Measurements from ENCODE around the gene RAP1GAP2. TPM values are rescaled to one million over a fixed set of nuclear protein-coding genes. Genes with fewer than 3 reads are reported as not detected.

The RAP1GAP2 gene
- total RNA-seq, 1 donor: 29.3 TPM

DNA sequence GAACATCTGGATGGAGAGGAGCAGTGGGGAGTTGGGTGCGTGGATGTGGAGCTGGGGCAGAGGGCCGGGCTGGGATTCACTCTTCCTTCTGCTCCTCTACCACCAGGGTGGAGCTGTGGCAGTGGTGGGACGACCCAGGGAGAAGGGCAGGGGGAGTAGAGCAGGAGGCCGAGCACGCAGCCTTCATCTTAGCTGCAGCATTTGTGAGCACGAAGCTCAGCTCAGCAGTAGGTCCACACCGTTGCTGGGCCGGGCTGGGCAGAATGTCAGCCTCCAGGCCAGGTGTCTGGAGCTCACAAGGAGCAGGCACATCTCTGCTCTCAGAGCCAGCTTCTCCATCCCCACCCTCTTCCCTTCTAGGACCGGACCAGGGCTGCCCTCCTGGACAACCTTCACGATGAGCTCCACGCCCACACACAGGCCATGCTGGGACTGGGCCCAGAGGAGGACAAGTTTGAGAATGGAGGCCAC lies 211.4 kb downstream of the RAP1GAP2 start:
- Histone ChIP-seq H3K9me3 (ENCODE audit: low read depth, low read length) (no peaks in the 10 kb centered on the region), H3K27me3 (ENCODE audit: insufficient read depth, low read length) (no peaks in the 10 kb centered on the region), H3K4me1 (ENCODE audit: insufficient read depth, low read length) (peaks cover 27% of the 10 kb centered on the region), H3K4me3 (ENCODE audit: low read length) (no peak overlapping the region)

DNA sequence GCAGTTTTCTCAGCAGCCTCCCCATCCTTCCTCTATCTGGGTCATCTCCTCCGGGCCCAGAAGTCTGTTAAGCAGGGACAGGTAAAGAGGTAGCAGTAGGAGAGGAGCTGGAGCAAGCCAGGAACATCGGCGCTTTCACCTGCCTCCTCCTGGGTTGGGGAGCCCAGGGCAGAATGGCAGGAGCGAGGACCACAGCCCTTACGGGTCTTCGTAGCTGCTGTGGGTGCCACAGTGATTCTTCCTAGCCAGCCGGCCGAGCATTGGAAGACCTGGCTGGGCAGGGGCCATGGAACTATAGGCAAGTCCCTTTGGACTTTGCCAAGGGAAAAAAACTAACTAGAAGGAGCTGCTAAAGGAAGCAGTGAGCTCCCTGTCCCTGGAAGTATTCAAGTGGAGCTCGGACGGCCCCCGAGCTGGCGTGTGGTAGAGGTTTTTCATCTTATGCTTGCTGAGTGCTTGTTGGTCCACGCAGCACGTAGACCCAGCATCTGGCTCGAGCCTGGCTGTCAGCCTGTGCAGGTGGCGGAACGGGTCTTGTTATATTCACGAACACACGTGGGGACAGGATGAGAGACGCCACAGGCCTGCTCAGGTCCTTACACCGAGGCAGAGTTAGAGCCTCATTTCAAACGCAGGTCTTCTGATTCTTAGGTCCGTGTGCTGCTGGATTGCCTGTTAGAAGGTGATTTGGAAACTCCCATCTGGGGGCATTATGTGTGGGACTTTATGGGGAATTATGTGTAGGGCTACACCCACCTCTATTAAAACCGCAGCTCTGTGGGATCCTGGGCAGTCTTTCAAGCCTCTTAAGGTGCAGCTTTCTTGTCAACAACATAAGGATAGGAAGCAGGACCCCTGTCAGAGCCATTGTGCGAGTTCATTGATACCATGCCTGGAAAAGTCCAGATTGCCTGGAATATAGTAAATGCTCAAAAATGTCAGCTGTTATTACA lies 212.4 kb downstream of the RAP1GAP2 start:
- no peaks in the 10 kb centered on the region for H3K9me3 ChIP-seq (ENCODE audit: low read depth, low read length)
- no peak overlapping the region for H3K4me3 ChIP-seq (ENCODE audit: low read length)
- no peaks in the 10 kb centered on the region for H3K27me3 ChIP-seq (ENCODE audit: insufficient read depth, low read length)
- H3K4me1 ChIP-seq (ENCODE audit: insufficient read depth, low read length): peaks cover 17% of the 10 kb centered on the region

DNA sequence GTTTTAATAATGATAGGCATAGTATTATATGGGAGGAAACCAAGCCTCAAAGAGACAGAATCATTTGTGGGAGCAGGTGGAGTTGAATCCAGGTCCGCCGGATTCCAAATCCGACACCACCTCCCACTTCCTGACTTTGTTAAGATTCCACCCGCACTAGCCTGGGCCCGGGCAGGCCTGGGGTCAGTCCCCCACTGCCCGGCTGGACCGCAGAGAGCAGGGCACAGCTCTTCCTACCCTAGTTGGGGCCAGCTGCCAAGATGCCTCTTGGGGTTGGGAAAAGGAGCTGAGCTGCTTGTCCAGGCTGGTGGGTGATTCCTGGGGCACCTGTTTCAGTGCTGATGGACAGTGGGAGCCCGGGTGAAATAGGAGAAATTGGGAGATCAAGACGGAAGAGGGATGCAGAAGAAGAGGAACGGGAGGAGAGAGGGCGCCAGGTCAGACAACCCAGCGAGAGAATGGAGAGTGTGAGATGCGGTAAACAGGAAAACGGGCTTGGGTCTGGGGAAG lies 213.2 kb downstream of the RAP1GAP2 start:
- Histone ChIP-seq H3K27me3 (ENCODE audit: insufficient read depth, low read length) (no peaks in the 10 kb centered on the region), H3K4me1 (ENCODE audit: insufficient read depth, low read length) (peaks cover 9% of the 10 kb centered on the region), H3K9me3 (ENCODE audit: low read depth, low read length) (no peaks in the 10 kb centered on the region), H3K4me3 (ENCODE audit: low read length) (no peak overlapping the region)

DNA sequence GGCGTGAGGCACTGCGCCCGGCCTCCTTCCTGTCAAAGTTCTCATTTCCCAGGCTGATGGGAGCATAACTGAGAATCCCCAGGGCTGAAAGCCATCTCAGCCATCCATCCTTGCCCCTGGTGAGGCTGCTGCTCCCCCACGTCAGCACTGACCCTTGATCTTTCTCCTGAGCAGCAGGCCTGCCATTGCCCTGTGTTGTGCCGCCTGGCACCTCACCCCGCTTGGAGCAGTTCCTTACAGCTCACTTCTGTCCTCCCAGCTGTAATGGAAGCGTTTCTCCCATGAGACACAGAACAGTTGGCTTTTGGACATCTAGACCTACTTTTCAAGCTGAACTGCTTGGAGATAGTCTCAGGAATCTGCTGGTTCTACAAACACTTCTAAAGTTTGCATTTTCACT lies 215.7 kb downstream of the RAP1GAP2 start:
- H3K27me3 ChIP-seq (ENCODE audit: insufficient read depth, low read length): no peaks in the 10 kb centered on the region

DNA sequence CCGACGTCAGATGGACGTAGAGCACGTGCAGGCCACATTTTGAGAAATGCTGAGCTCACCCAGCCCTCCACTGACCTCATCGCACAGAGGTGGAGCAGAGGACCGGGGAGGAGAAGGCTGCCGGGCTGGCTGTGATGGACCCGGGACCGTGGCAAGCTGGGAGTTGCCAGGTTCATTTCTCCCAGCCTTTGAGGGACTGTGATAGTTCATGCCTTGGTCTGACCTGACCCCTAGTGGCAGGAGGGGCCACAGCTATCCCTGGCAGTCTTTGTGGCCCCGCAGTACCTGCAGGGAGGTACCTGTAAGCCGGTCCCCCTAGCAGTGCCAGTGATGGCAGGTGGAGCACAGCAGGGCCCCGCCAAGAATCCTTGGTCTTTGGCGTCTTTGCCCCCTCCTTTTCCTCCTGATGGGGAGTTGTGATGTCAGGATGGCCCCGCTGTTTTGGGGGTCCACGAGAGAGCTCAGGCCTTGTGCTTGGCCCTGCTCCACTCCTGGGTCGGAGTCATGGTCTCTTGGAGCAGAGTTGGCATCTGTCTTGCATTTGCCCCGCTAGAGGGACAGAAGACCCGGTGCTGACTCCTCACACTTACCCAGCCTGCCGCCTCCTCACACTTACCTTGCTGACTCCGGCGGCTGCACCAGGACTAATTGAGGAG lies 216.8 kb downstream of the RAP1GAP2 start:
- Histone ChIP-seq H3K4me3 (ENCODE audit: low read length) (no peak overlapping the region), H3K4me1 (ENCODE audit: insufficient read depth, low read length) (no peaks in the 10 kb centered on the region), H3K27me3 (ENCODE audit: insufficient read depth, low read length) (no peaks in the 10 kb centered on the region), H3K9me3 (ENCODE audit: low read depth, low read length) (no peaks in the 10 kb centered on the region)

More for the DNA sequence above, 215.7 kb downstream of the RAP1GAP2 start:
- Histone ChIP-seq H3K4me1 (ENCODE audit: insufficient read depth, low read length) (no peaks in the 10 kb centered on the region), H3K4me3 (ENCODE audit: low read length) (no peak overlapping the region), H3K9me3 (ENCODE audit: low read depth, low read length) (no peaks in the 10 kb centered on the region)

DNA sequence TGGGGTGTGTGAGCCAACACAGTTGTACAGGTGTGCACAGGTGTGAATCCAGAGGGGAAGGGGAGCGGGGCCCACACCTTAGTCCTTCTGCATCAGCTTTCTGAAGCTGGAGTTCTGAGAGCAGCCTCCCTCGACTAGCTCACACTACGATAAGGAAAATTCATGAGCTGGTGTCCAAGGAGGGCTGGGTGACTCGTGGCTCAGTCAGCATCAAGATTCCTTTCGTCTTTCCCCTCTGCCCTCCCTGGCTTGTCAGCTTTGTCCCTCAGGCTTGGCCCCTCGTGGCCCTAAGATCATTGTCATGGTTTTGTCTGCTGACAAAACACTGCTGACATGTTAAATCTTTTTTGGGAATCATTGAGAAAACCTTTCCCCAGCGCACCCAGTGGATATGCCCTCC lies 219.7 kb downstream of the RAP1GAP2 start:
- H3K4me1 ChIP-seq (ENCODE audit: insufficient read depth, low read length): no peaks in the 10 kb centered on the region
- H3K27me3 ChIP-seq (ENCODE audit: insufficient read depth, low read length): no peaks in the 10 kb centered on the region
- no peaks in the 10 kb centered on the region for H3K9me3 ChIP-seq (ENCODE audit: low read depth, low read length)
- H3K4me3 ChIP-seq (ENCODE audit: low read length): no peak overlapping the region

DNA sequence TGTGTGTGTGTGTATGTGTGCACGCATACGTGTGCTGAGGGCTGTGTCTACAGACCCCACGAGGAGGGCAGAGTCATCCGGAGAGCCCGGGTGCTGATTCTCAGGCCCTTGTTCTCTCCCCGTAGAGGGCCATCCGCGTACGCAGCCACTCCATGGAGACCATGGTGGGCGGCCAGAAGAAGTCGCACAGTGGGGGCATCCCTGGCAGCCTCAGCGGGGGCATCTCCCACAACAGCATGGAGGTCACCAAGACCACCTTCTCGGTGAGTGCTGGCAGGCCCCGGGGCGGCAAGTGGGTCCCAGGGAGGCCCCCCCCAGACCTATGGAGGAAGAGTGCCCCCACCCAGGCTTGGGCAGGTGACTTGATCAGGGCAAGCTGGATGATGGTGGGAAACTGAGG lies 221.7 kb downstream of the RAP1GAP2 start:
- no peak overlapping the region for H3K4me3 ChIP-seq (ENCODE audit: low read length)
- peaks cover 10% of the 10 kb centered on the region for H3K9me3 ChIP-seq (ENCODE audit: low read depth, low read length)
- H3K27me3 ChIP-seq (ENCODE audit: insufficient read depth, low read length): no peaks in the 10 kb centered on the region
- H3K4me1 ChIP-seq (ENCODE audit: insufficient read depth, low read length): no peaks in the 10 kb centered on the region

DNA sequence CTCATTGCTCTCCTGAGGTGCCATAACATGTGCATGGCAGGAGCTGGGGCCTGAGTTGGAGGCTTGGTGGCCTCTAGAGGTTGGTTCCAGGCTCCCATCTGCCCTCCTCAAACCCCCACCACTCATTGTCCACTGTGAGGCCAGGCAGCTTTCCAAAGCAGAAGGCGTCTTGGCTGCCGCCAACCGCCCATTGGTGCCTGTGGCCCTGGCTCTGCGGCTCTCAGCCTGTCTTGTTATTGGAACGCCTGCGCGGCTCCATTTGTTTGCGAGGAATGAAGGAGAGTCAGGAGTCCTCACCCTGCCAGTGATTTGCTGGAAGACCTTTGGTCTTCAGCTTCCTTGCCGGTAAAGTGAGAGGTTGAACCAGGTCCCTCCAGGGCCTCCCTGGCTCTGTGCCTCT lies 223.5 kb downstream of the RAP1GAP2 start:
- Histone ChIP-seq H3K27me3 (ENCODE audit: insufficient read depth, low read length) (no peaks in the 10 kb centered on the region), H3K9me3 (ENCODE audit: low read depth, low read length) (peaks cover 13% of the 10 kb centered on the region), H3K4me1 (ENCODE audit: insufficient read depth, low read length) (no peaks in the 10 kb centered on the region), H3K4me3 (ENCODE audit: low read length) (no peak overlapping the region)

DNA sequence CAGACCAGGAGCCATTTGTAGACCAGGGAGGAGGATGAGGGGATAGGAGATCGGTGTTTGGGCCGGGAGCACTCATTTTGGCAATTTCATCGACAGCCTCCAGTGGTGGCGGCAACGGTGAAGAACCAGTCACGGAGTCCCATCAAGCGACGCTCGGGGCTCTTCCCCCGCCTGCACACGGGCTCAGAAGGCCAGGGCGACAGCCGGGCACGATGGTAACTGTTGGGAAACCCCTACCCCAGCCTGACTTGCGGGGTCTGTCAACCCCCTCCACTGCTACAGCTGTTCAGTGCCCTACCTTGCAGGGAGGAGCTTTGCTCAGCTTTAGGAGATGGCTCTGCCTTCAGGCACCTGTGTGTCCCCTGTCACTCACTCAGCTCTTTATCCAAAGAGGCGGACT lies 224.1 kb downstream of the RAP1GAP2 start:
- Histone ChIP-seq H3K4me1 (ENCODE audit: insufficient read depth, low read length) (no peaks in the 10 kb centered on the region), H3K4me3 (ENCODE audit: low read length) (no peak overlapping the region), H3K9me3 (ENCODE audit: low read depth, low read length) (peaks cover 13% of the 10 kb centered on the region), H3K27me3 (ENCODE audit: insufficient read depth, low read length) (no peaks in the 10 kb centered on the region)

DNA sequence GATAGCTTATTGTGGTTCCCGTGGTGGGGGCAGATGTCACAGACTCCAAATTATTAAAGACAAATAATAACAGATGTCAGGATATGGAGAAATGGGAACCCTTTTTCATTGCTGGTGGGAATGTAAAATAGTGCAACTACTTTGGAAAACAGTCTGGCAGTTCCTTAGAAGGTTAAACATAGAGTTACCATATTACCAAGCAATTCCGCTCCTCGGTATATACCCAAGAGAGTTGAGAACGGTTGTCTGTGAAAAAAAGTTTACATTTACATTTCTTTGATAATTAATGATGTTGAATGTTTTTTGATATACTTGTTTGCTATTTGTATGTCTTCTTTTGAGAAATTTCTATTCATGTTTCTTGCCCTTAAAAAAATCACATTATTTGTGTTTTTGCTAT lies 226.0 kb downstream of the RAP1GAP2 start:
- H3K4me1 ChIP-seq (ENCODE audit: insufficient read depth, low read length): no peaks in the 10 kb centered on the region
- peaks cover 13% of the 10 kb centered on the region for H3K9me3 ChIP-seq (ENCODE audit: low read depth, low read length)
- no peak overlapping the region for H3K4me3 ChIP-seq (ENCODE audit: low read length)
- no peaks in the 10 kb centered on the region for H3K27me3 ChIP-seq (ENCODE audit: insufficient read depth, low read length)

DNA sequence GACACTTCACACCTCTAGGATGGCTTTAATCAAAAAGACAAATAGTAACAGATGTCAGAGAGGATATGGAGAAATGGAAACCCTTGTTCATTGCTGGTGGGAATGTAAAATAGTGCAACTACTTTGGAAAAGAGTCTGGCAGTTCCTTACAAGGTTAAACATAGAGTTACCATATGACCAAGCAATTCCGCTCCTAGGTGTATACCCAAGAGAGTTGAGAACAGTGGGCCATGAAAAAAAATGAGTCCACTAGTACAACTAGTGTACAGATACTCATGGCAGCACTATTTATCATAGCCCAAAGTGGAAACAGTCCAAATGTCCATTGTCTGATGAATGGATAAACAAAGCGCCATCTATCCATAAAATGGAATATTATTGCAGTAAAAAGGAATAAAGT lies 228.1 kb downstream of the RAP1GAP2 start:
- Histone ChIP-seq H3K27me3 (ENCODE audit: insufficient read depth, low read length) (no peaks in the 10 kb centered on the region), H3K4me3 (ENCODE audit: low read length) (no peak overlapping the region), H3K4me1 (ENCODE audit: insufficient read depth, low read length) (peaks cover under 1% of the 10 kb centered on the region), H3K9me3 (ENCODE audit: low read depth, low read length) (peaks cover 13% of the 10 kb centered on the region)

DNA sequence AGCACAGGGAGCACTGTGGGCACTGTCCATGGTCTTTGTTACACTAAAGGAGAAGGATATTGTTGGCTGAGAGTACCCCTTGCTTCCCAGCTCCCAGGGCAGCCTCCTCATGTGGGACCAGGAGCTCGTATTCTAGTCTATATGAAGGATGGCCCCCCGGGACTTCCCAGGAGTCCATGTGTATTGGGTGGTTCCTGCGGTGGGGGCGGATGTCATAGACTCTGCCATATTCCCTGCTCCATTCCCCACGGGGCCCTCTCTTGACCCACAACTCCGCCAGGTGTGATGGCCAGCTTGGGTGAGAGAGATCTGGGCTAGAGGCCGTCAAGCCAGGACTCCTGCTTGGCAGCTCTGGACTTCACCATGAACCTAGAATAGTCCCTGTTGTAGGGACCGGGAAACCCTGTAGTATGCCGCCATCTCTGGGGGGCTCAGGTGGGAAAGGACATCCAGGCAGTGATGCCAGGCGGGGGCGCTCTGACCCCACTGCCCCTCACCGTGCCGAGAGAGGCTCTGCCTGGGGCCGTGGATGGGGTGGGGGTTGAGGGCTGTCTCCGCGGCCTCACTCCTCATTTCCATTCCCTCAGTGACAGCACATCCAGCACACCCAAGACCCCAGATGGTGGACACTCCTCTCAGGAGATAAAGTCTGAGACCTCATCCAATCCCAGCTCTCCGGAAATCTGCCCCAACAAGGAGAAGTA lies 229.3 kb downstream of the RAP1GAP2 start:
- no peaks in the 10 kb centered on the region for H3K27me3 ChIP-seq (ENCODE audit: insufficient read depth, low read length)
- peaks cover 9% of the 10 kb centered on the region for H3K4me1 ChIP-seq (ENCODE audit: insufficient read depth, low read length)
- no peak overlapping the region for H3K4me3 ChIP-seq (ENCODE audit: low read length)
- H3K9me3 ChIP-seq (ENCODE audit: low read depth, low read length): peaks cover 13% of the 10 kb centered on the region

DNA sequence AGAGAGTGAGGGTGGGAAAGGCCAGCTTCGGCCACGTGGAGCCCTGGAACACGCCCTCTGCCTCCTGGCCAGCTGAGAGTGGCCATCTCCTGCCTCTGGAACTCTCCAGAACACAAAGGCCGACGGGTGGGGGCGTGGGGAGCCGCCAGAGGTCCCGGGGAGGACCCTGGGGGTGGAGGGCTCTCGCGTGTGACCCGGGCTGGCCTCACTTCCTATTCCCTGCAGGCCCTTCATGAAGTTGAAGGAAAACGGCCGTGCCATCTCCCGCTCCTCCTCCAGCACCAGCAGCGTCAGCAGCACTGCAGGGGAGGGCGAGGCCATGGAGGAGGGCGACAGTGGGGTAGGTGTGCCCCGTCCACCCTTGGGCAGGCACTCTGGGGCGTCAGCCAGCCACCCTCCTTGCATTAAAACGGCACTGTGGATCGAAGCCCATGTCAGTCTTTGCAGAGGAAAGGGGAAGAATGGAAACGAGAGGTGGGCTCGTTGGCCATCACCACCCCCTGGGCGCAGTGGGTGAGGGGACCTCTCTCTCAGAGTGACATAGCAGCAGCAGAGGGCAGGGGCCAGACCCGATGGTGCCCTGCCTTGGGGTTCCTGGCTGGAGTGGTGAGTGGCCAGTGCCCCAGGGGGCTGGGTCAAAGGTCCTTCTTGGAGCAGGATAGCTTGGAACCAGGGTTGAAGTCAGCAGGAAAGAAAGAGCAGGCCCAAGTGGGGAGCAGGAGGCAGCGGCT lies 230.1 kb downstream of the RAP1GAP2 start:
- Histone ChIP-seq H3K4me3 (ENCODE audit: low read length) (no peak overlapping the region), H3K4me1 (ENCODE audit: insufficient read depth, low read length) (peaks cover 11% of the 10 kb centered on the region), H3K9me3 (ENCODE audit: low read depth, low read length) (peaks cover 13% of the 10 kb centered on the region), H3K27me3 (ENCODE audit: insufficient read depth, low read length) (no peaks in the 10 kb centered on the region)

Measured in mononuclear cell (primary cell).